ENCODE measurements around the gene GOLGA7B.

GOLGA7B gene

GRCh38 chr10:97822261-97822687, 27.4 kb upstream of the GOLGA7B start (continued):
- TF ChIP-seq PATZ1 (CRISPR knock-in tag; IDR thresholded peaks at IDR 0.05; ENCODE audit: borderline replicate concordance) = no peak

- TF ChIP-seq ZNF565 (CRISPR knock-in tag; conservative IDR thresholded peaks at IDR 0.05; ENCODE audit: low read depth) (no peak), ESRRG (CRISPR knock-in tag; IDR thresholded peaks at IDR 0.05) (no peak), CSRNP3 (CRISPR knock-in tag; IDR thresholded peaks at IDR 0.05) (no peak), TOX (CRISPR knock-in tag; IDR thresholded peaks at IDR 0.05; ENCODE audit: borderline replicate concordance) (no peak), TSHZ2 (CRISPR knock-in tag; IDR thresholded peaks at IDR 0.05) (no peak)
- no peak for ATAC-seq
Measured at GRCh38 chr10:97823734-97824133, 25.9 kb upstream of the GOLGA7B start.

GRCh38 chr10:97825020-97825760, 24.5 kb upstream of the GOLGA7B start:
- no peak for ATAC-seq
- TF ChIP-seq ARNTL (CRISPR knock-in tag; IDR thresholded peaks at IDR 0.05; ENCODE audit: borderline replicate concordance, low read depth) (no peak), ZFP30 (CRISPR knock-in tag; IDR thresholded peaks at IDR 0.05) (no peak), ZNF8 (CRISPR knock-in tag; IDR thresholded peaks at IDR 0.05) (no peak), ZC3H10 (CRISPR knock-in tag; IDR thresholded peaks at IDR 0.05) (no peak), ISL1 (CRISPR knock-in tag; IDR thresholded peaks at IDR 0.05) (no peak), RARB (CRISPR knock-in tag; IDR thresholded peaks at IDR 0.05) (no peak), OSR1 (CRISPR knock-in tag; IDR thresholded peaks at IDR 0.05) (no peak), GLIS3 (CRISPR knock-in tag; IDR thresholded peaks at IDR 0.05) (no peak), TOX (CRISPR knock-in tag; IDR thresholded peaks at IDR 0.05; ENCODE audit: borderline replicate concordance) (no peak), TSHZ2 (CRISPR knock-in tag; IDR thresholded peaks at IDR 0.05) (no peak), TCF4 (CRISPR knock-in tag; IDR thresholded peaks at IDR 0.05; ENCODE audit: borderline replicate concordance) (no peak), SNAI2 (CRISPR knock-in tag; IDR thresholded peaks at IDR 0.05) (no peak), ESRRG (CRISPR knock-in tag; IDR thresholded peaks at IDR 0.05) (no peak), PATZ1 (CRISPR knock-in tag; IDR thresholded peaks at IDR 0.05; ENCODE audit: borderline replicate concordance) (no peak), BACH2 (CRISPR knock-in tag; IDR thresholded peaks at IDR 0.05; ENCODE audit: borderline replicate concordance) (no peak), ZNF565 (CRISPR knock-in tag; conservative IDR thresholded peaks at IDR 0.05; ENCODE audit: low read depth) (no peak), ZFP3 (CRISPR knock-in tag; IDR thresholded peaks at IDR 0.05) (no peak), CSDC2 (CRISPR knock-in tag; IDR thresholded peaks at IDR 0.05) (no peak)

Data from SK-N-SH treated with all-trans-retinoic acid at 6 μM for 48 hours (cell line).